HG03442 (cell line): ENCODE data around the gene MRLN.
"Not testable (repeated sequence)": the region's sequence is repeated elsewhere in the genome, so short reads cannot be mapped to it uniquely, and the experiment has no call there.

ENCODE experiments used
- ATAC-seq: cut with Tn5 transposase; IDR thresholded peaks from one replicate; pipeline ENCODE4 v1.9.1; 2021; ENCODE audit warnings: mild to moderate bottlenecking, moderate library complexity; ENCODE audit not compliant: unreplicated experiment

Gene MRLN

GRCh38 chr10:59753267-59753666 is at the start of gene MRLN:
Gene MRLN, minus strand, starts transcription at chr10:59753455.
- ATAC-seq = no peak

GRCh38 chr10:59801171-59801570 is 47.9 kb upstream of the MRLN start:
- no peak for ATAC-seq

GRCh38 chr10:59799421-59799820 is 46.2 kb upstream of the MRLN start:
- ATAC-seq = no peak

- no peak for ATAC-seq
These were observed 40.7 kb upstream of the MRLN start for GRCh38 chr10:59793919-59794318.

- ATAC-seq = no peak
These were observed 39.6 kb upstream of the MRLN start for GRCh38 chr10:59792812-59793211.

GRCh38 chr10:59791601-59792000 is 38.3 kb upstream of the MRLN start:
- ATAC-seq = no peak

- not testable (repeated sequence) for ATAC-seq
These were observed 36.8 kb upstream of the MRLN start for GRCh38 chr10:59790080-59790479.

GRCh38 chr10:59788914-59789313 is 35.7 kb upstream of the MRLN start:
- not testable (repeated sequence) for ATAC-seq

- ATAC-seq = not testable (repeated sequence)
These were observed 33.8 kb upstream of the MRLN start for GRCh38 chr10:59787032-59787431.

GRCh38 chr10:59785476-59785875 is 32.2 kb upstream of the MRLN start:
- ATAC-seq = not testable (repeated sequence)

GRCh38 chr10:59781511-59781910 is 28.3 kb upstream of the MRLN start:
- ATAC-seq = no peak

GRCh38 chr10:59779756-59780533 is 26.7 kb upstream of the MRLN start:
- no peak for ATAC-seq

- no peak for ATAC-seq
These were observed 21.2 kb upstream of the MRLN start for GRCh38 chr10:59774451-59774850.

- ATAC-seq = no peak
These were observed 19.8 kb upstream of the MRLN start for GRCh38 chr10:59773088-59773487.

GRCh38 chr10:59771162-59771807 is 18.0 kb upstream of the MRLN start:
- no peak for ATAC-seq

GRCh38 chr10:59770689-59771088 is 17.4 kb upstream of the MRLN start:
- ATAC-seq = no peak

- ATAC-seq = no peak
These were observed 9.2 kb upstream of the MRLN start for GRCh38 chr10:59762505-59762904.

- no peak for ATAC-seq
These were observed 4.7 kb upstream of the MRLN start for GRCh38 chr10:59757966-59758365.

GRCh38 chr10:59754951-59755350 is 1.7 kb upstream of the MRLN start:
- no peak for ATAC-seq

GRCh38 chr10:59752278-59752940 is 846 bp downstream of the MRLN start:
- ATAC-seq = no peak

- ATAC-seq = no peak
These were observed 2.9 kb downstream of the MRLN start for GRCh38 chr10:59750155-59750945.
